Ishikawa (cell line): ENCODE results near the gene UBALD1.

ENCODE experiments used
- CEBPB ChIP-seq: IDR thresholded peaks from 2 replicates; pipeline ENCODE4 v1.6.1; 2012
- CREB1 ChIP-seq: IDR thresholded peaks from 2 replicates; pipeline ENCODE4 v1.6.1; 2012; ENCODE audit warnings: low read depth
- EGR1 ChIP-seq: IDR thresholded peaks from 2 replicates; pipeline ENCODE4 v1.6.1; 2012
- EP300 ChIP-seq: IDR thresholded peaks from 2 replicates; pipeline ENCODE4 v1.6.1; 2012; ENCODE audit warnings: borderline replicate concordance
- FOXM1 ChIP-seq: IDR thresholded peaks from 2 replicates; pipeline ENCODE4 v1.6.1; 2012; ENCODE audit warnings: low read depth, borderline replicate concordance
- NFIC ChIP-seq: IDR thresholded peaks from 2 replicates; pipeline ENCODE4 v1.6.1; 2012
- RAD21 ChIP-seq: IDR thresholded peaks from 2 replicates; pipeline ENCODE4 v1.6.1; 2012; ENCODE audit warnings: low read depth
- TAF1 ChIP-seq: IDR thresholded peaks from 2 replicates; pipeline ENCODE4 v1.6.1; 2012; ENCODE audit warnings: low read depth, mild to moderate bottlenecking
- TCF12 ChIP-seq: IDR thresholded peaks from 2 replicates; pipeline ENCODE4 v1.6.1; 2012; ENCODE audit warnings: low read depth
- TEAD4 ChIP-seq: IDR thresholded peaks from 2 replicates; pipeline ENCODE4 v1.6.1; 2012
- YY1 ChIP-seq: IDR thresholded peaks from 2 replicates; pipeline ENCODE4 v1.6.1; 2012; ENCODE audit warnings: low read depth
- ZBTB7A ChIP-seq: IDR thresholded peaks from 2 replicates; pipeline ENCODE4 v1.6.1; 2012; ENCODE audit warnings: low read depth
- TF ChIP-seq, protein P1 (sequence below): IDR thresholded peaks from 2 replicates; pipeline ENCODE4 v1.6.1; 2012
- TF ChIP-seq, protein P2 (sequence below): IDR thresholded peaks from 2 replicates; pipeline ENCODE4 v1.6.1; 2012
- TF ChIP-seq, protein P3 (sequence below): IDR thresholded peaks from 2 replicates; pipeline ENCODE4 v1.6.1; 2012; ENCODE audit warnings: low read depth, mild to moderate bottlenecking

The UBALD1 gene

DNA sequence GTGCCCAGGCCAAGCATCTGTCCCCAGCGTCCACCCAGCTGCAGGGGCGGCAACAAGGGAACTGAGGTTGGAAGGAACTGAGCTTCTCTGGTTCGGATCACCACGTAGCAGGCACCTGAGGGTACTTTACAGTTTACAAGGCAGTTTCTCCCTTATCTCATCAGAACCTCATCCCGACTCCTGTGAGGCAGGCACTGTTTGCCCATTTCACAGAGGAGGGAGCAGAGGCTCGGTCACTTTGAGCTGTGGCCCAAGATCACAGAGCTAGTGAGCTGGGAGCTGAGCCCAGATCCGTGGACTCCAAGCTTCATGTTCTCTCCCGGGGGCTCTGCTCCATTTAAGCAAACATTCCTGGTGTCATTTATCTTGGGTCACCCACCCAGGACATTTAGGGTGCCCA, 15.1 kb downstream of the UBALD1 start:
- TF ChIP-seq CEBPB (no peak), TCF12 (no peak), TAF1 (no peak), ZBTB7A (no peak), TEAD4 (no peak)
- TF ChIP-seq, protein P1, sequence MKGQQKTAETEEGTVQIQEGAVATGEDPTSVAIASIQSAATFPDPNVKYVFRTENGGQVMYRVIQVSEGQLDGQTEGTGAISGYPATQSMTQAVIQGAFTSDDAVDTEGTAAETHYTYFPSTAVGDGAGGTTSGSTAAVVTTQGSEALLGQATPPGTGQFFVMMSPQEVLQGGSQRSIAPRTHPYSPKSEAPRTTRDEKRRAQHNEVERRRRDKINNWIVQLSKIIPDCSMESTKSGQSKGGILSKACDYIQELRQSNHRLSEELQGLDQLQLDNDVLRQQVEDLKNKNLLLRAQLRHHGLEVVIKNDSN, result no peak

DNA sequence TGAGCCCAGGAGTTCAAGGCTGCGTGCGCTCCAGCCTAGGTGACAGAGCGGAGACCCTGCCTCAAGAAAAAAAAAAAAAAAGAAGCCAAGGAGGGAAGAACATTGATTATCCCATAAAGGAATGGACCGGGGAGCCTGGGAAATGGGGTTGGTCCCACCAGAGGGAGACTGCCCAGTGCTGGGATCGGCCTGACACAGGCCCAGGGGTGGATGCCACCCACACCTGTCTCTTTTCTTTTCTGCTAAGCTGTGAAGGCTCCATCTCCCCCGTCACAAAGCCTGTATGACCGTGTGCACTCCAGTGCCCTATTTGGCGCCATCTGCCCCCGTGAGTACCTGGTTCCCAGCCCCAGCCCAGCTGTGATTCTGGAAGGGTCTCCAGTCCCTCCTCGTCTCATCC, 15.7 kb downstream of the UBALD1 start:
- TF ChIP-seq YY1 (no peak), CREB1 (no peak), TEAD4 (no peak), EGR1 (no peak), NFIC (no peak), TAF1 (no peak), CEBPB (no peak), EP300 (no peak), ZBTB7A (no peak), FOXM1 (no peak), TCF12 (no peak), RAD21 (no peak)
- TF ChIP-seq, protein P1, result no peak
- TF ChIP-seq, protein P2, sequence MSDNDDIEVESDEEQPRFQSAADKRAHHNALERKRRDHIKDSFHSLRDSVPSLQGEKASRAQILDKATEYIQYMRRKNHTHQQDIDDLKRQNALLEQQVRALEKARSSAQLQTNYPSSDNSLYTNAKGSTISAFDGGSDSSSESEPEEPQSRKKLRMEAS, result no peak
- TF ChIP-seq, protein P3, sequence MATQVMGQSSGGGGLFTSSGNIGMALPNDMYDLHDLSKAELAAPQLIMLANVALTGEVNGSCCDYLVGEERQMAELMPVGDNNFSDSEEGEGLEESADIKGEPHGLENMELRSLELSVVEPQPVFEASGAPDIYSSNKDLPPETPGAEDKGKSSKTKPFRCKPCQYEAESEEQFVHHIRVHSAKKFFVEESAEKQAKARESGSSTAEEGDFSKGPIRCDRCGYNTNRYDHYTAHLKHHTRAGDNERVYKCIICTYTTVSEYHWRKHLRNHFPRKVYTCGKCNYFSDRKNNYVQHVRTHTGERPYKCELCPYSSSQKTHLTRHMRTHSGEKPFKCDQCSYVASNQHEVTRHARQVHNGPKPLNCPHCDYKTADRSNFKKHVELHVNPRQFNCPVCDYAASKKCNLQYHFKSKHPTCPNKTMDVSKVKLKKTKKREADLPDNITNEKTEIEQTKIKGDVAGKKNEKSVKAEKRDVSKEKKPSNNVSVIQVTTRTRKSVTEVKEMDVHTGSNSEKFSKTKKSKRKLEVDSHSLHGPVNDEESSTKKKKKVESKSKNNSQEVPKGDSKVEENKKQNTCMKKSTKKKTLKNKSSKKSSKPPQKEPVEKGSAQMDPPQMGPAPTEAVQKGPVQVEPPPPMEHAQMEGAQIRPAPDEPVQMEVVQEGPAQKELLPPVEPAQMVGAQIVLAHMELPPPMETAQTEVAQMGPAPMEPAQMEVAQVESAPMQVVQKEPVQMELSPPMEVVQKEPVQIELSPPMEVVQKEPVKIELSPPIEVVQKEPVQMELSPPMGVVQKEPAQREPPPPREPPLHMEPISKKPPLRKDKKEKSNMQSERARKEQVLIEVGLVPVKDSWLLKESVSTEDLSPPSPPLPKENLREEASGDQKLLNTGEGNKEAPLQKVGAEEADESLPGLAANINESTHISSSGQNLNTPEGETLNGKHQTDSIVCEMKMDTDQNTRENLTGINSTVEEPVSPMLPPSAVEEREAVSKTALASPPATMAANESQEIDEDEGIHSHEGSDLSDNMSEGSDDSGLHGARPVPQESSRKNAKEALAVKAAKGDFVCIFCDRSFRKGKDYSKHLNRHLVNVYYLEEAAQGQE, result no peak

DNA sequence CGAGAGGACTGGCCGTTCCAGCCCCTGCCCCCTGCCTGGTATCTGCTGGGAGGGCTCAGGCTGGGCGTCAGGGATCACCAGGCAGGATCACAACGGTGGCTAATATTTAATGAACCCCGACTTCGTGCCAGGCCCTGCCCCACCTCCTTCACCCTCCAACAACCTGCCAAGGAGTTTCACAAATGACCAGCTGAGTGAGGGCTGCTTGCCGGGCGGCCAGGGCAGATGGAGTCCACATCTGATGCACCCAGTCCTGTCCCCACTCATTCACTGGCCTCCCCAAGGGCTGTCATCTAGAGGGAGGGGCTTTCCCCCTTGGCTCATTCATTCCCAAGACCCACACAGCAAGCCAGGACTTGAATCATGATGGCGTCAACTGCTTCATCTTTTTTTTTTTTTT, 17.5 kb downstream of the UBALD1 start:
- TF ChIP-seq, protein P2, result no peak
- TF ChIP-seq TEAD4 (no peak), NFIC (no peak), YY1 (no peak), TCF12 (no peak), CREB1 (no peak), CEBPB (no peak), EGR1 (no peak), RAD21 (no peak), TAF1 (no peak), FOXM1 (no peak), EP300 (no peak), ZBTB7A (no peak)
- TF ChIP-seq, protein P3, result no peak
- TF ChIP-seq, protein P1, result no peak

DNA sequence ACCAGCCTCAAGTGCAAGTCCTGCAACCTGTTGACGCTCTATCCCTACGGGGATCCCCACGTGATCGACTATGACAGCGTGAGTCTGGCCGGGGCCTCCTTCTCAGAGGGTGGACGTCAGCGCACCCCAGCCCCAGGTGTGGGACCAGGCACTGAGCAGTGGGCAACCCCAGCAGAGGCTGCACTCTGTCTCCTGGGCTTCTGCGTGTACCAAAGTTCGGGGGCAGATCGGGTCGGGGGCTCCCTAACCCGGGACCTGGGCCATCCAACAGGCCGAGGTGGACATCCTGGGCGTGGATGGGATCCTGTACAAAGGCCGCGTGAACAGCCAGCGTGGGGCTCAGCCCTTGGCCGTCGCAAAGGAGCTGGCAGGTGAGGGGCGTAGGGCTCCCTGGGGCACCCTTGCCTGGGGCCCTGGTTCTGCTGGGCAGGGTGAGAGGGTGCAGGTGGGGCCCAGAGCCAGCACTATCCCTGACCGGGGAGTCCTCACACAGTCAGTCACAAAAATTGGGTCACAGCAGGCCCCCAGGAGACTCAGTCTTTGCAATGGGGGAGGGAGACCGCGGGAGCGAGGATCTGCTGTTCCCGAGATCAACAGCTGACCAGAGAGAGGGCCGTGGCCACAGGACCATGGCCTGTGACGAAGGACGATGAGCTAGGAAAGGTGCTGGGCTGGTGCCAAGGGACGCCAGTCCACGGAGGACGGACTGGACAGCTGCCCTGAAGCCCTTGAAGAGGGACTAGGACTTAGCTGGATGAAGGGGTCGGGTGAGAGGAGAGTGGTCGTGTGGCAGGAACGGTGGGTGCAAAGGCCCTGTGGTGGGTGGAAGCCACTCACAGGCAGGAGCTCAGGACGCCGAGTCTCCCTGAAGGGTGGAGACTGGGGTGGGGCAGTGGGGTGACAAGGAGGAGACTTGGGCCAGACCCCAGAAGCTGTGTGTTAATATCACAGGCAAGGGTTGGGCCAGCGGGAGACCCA, 20.0 kb downstream of the UBALD1 start:
- TF ChIP-seq CREB1 (no peak), CEBPB (no peak)

DNA sequence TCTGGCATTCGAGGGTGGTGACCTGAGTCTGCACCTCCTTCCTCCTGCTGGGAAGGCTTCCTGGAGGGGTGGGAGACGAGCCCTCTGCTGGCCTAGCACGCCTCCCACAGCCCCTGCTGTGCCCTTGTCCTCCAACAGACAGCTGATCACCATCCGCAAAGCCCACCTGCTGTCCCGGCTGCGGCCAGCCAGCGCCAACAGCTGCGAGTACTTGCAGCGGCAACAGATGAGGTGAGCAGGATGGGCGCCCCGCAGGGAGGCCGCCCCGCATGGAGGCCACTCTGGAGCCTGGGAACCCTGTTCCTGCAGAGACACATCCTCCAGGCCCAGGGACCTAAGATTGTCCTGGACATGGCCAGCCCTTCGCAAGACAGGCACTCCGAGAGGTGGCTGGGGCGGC, 21.6 kb downstream of the UBALD1 start:
- TF ChIP-seq YY1, result no peak
- TF ChIP-seq TAF1, result no peak
- no peak for TF ChIP-seq RAD21
- peak; percentile 56; the same call in 1 of the 2 replicates for TF ChIP-seq NFIC
- TF ChIP-seq, protein P3, result no peak
- 0 out of 2 replicates have a peak, but pooled peaks have one; percentile 6 for TF ChIP-seq FOXM1
- TF ChIP-seq TCF12, result peak; percentile 87
- TF ChIP-seq TEAD4, result peak; percentile 28; the same call in 1 of the 2 replicates
- TF ChIP-seq EP300, result peak; percentile 72
- no peak for TF ChIP-seq ZBTB7A
- TF ChIP-seq CEBPB, result no peak
- no peak for TF ChIP-seq EGR1
